GM19023 (cell line): ENCODE results near the gene APOC3.

Experiments used
- ATAC-seq: cut with Tn5 transposase; IDR thresholded peaks from one replicate; pipeline ENCODE4 v1.9.1; 2021; ENCODE audit warnings: mild to moderate bottlenecking, moderate library complexity; ENCODE audit not compliant: unreplicated experiment

The APOC3 gene

GRCh38 chr11:116829525-116830183 is at the start of gene APOC3:
TSS of gene APOC3 (plus strand) at chr11:116829907. CDS start at chr11:116830583, 676 bp downstream.
- ATAC-seq, result no peak

GRCh38 chr11:116782728-116783127 is 47.0 kb upstream of the APOC3 start:
- no peak for ATAC-seq

- ATAC-seq, result no peak
Observed at GRCh38 chr11:116786326-116786725, 43.4 kb upstream of the APOC3 start.

GRCh38 chr11:116786966-116787365 is 42.7 kb upstream of the APOC3 start:
- no peak for ATAC-seq

GRCh38 chr11:116787436-116787785 is 42.3 kb upstream of the APOC3 start:
- no peak for ATAC-seq

GRCh38 chr11:116787786-116788486 is 41.8 kb upstream of the APOC3 start, which contains the start of gene ZPR1:
TSS of gene ZPR1 (minus strand) at chr11:116788023. CDS start at chr11:116787990, 33 bp downstream.
- peak; percentile 83 for ATAC-seq

GRCh38 chr11:116788534-116788933 is 41.2 kb upstream of the APOC3 start:
- ATAC-seq, result no peak

- ATAC-seq, result no peak
Observed at GRCh38 chr11:116788975-116789374, 40.7 kb upstream of the APOC3 start.

- ATAC-seq, result no peak
Observed at GRCh38 chr11:116790167-116791001, 39.3 kb upstream of the APOC3 start.

- no peak for ATAC-seq
Observed at GRCh38 chr11:116791002-116791812, 38.5 kb upstream of the APOC3 start.

GRCh38 chr11:116791813-116792143 is 37.9 kb upstream of the APOC3 start, which contains the start of gene APOA5:
TSS of gene APOA5 (minus strand) at chr11:116791879. CDS start at chr11:116791860, 19 bp downstream.
- ATAC-seq, result no peak

- no peak for ATAC-seq
Observed at GRCh38 chr11:116792144-116792868, 37.4 kb upstream of the APOC3 start.

GRCh38 chr11:116792869-116793771 is 36.6 kb upstream of the APOC3 start:
- no peak for ATAC-seq

GRCh38 chr11:116793772-116794097 is 36.0 kb upstream of the APOC3 start:
- no peak for ATAC-seq

GRCh38 chr11:116794851-116795250 is 34.9 kb upstream of the APOC3 start:
- no peak for ATAC-seq

- ATAC-seq, result no peak
Observed at GRCh38 chr11:116796548-116796947, 33.2 kb upstream of the APOC3 start.

- no peak for ATAC-seq
Observed at GRCh38 chr11:116797816-116798215, 31.9 kb upstream of the APOC3 start.

GRCh38 chr11:116798368-116798767 is 31.3 kb upstream of the APOC3 start:
- ATAC-seq, result no peak

- ATAC-seq, result no peak
Observed at GRCh38 chr11:116800610-116801009, 29.1 kb upstream of the APOC3 start.
